GM19395 (cell line): ENCODE measurements around the gene ST6GALNAC3.
"Not testable (repeated sequence)": the region's sequence is repeated elsewhere in the genome, so short reads cannot be mapped to it uniquely, and the experiment has no call there.

Experiments used
- ATAC-seq: cut with Tn5 transposase; IDR thresholded peaks from one replicate; pipeline ENCODE4 v1.9.1; 2021; ENCODE audit warnings: mild to moderate bottlenecking, moderate library complexity; ENCODE audit not compliant: unreplicated experiment

The ST6GALNAC3 gene

DNA sequence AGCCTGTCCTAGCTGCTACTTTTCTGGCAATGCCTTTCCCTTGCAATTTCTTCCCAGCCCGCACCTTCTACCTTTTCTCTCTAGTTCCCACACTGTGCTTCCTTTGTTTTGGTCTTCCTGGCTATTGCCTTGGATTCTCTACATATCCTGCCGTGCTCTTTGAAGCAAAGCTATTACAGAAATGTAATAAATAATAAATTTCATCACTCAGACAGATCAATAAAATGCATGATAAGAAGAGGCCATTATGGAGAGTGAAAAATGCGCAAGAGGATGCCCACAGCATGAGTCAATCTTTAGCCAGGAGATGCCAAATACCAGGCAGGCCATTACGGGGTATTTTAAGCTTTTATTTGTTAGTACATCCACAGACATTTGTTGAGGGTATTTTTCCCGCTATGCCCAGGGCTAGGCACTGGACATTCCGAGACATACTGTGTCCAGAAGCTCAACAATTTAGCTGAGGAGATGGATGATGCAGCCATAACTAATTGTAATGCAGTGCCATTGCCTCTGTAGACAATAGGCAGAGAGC is 163.6 kb downstream of the ST6GALNAC3 start:
- ATAC-seq, result no peak

GRCh38 chr1:76239470-76239918 is 164.9 kb downstream of the ST6GALNAC3 start:
- ATAC-seq, result no peak

- no peak for ATAC-seq
Observed at GRCh38 chr1:76240316-76240715, 165.8 kb downstream of the ST6GALNAC3 start.

GRCh38 chr1:76242587-76242986 is 168.0 kb downstream of the ST6GALNAC3 start:
- ATAC-seq, result not testable (repeated sequence)

DNA sequence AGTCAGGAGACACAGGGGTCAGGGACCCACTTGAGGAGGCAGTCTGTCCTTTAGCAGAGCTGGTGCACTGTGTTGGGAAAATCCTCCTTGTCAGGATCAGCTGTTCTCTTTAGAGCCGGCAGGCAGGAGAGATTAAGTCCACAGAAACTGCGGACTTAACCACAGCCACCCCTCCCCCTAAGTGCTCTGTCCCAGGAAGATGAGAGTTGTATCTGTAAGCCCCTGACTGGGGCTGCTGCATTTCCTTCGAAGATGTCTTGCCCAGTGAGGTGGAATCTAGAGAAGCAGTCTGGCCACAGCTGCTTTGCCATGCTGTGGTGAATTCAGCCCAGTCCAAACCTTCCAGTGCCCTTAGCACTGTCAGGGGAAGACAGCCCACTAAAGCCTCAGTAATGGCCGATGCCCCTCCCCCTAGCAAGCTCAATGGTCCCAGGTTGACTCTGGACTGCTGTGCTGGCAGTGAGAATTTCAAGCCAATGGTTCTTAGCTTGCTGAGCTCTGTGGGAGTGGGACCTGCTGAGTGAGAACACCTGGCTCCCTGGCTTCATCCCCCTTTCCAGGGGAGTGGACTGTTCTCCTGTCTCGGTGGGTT is 172.8 kb downstream of the ST6GALNAC3 start:
- no peak for ATAC-seq

- no peak for ATAC-seq
Observed at GRCh38 chr1:76250271-76250670, 175.7 kb downstream of the ST6GALNAC3 start.

GRCh38 chr1:76252431-76252830 is 177.9 kb downstream of the ST6GALNAC3 start:
- ATAC-seq, result no peak

- no peak for ATAC-seq
Observed at GRCh38 chr1:76254104-76255030, 179.8 kb downstream of the ST6GALNAC3 start.

GRCh38 chr1:76256289-76257223 is 182.0 kb downstream of the ST6GALNAC3 start:
- ATAC-seq, result no peak

GRCh38 chr1:76257823-76258222 is 183.3 kb downstream of the ST6GALNAC3 start:
- no peak for ATAC-seq

- ATAC-seq, result no peak
Observed at GRCh38 chr1:76259270-76259669, 184.7 kb downstream of the ST6GALNAC3 start.

GRCh38 chr1:76260279-76260678 is 185.7 kb downstream of the ST6GALNAC3 start:
- ATAC-seq, result no peak

GRCh38 chr1:76262601-76263000 is 188.1 kb downstream of the ST6GALNAC3 start:
- no peak for ATAC-seq

- ATAC-seq, result no peak
Observed at GRCh38 chr1:76264642-76265041, 190.1 kb downstream of the ST6GALNAC3 start.

DNA sequence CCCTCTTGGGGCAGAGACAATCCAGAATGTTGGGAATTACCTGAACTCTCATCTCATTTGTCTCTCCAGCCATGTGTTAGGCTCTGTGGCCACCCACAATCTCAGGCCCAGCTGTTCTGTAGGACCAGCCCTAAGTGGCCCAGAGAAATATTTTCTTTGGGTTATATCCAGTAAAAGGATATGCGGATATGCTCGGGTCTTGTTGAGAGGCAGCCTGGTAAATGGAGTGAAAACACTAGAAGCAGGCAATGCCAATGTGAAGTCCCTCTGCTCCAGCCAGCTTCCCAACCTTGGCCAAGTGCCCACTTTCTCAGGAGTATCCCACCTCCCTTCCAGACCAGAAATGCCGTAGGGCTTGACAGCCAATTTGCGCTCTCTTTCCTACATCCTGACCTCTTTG is 192.2 kb downstream of the ST6GALNAC3 start:
- no peak for ATAC-seq

DNA sequence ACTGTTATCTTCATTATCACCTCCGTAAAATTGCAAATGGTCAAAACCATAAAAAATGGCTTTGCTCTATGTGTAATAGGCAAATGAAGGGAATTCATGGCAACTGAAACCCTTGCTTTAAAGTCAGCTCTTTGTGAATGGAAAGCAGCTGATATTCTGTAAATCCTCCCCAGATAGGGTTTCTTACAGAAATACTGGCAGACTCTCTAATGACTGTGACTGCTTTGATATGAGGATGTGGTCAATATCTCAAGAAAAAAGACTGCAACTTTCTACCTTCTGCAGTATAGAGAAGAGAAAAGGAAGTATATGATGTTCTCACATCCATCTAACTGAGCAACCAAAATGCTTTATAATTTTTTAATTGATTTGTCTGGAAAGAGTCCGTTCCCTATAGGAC is 193.1 kb downstream of the ST6GALNAC3 start:
- no peak for ATAC-seq

DNA sequence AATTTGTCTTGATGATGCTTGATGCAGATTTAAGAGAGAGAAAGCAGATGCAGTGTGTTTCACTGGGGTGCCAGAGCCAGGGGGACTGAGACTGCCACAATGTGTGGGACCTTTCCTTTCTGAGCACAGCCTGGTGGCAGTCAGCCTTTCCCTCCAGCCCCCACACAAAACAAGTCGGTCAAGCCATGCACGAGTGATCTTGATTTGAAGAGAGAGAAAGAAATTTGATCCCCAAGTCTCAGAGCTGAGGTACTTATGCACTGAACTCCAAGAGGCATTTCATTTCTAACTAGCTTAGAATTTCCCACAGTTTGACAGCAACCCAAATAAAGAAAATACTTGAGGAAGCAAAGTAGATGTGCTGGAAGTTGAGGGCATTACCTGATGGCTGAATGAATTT is 193.8 kb downstream of the ST6GALNAC3 start:
- no peak for ATAC-seq

DNA sequence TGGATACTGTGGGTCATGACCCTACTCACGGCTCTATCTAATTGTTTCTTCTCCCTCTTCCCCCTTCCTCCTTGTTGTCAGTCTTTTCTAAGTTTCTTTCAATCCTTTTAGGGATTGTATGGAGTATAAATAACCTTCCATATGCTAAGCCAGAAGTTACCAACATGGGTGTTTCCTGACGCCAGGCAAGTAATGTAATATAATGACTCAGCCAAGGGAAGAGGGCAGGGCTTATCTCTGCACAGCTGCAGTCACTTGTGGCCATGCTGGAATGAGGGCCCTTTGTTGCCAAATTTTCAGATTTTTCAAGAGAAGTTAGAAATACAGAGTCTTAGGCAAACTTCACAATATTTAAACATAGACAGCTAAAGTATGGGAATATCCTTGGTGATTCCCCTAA is 194.6 kb downstream of the ST6GALNAC3 start:
- ATAC-seq, result no peak

DNA sequence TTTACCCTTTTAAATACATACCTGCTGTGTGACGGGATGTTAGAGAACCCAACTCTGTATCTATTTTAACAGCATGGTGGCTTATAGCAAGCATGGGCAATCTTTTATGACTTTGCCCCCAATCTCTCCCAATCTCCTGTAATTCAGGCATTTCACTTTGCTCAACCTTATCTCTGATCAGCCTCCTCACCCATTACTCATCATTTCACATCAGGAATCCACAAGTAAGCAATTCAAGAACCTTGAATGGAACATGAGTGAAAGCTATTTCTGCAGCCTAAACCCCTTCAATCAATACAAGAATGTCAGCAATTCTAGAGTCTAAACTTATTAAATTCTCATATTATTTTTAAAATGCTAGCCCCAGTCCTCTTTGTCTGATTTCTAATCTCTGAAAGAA is 199.8 kb downstream of the ST6GALNAC3 start:
- ATAC-seq, result no peak

DNA sequence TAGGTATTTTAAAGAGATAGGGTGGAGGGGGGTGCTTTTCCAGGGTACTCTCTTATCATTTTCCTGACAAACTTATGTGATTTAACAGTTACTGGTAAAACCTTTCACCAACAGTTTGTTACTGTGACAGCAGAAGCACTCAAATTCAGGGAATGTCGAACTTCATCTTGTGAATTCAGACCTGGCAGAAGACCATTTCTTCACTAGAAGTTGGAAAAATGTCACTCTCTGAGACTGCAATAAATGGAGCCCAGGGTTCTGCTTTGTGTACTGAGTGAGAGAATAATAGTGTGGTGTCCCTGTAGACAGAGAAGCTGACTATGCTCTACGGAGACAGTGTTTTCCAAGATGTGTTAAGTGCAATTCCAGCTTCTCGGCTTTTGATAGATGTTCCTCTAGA is 200.2 kb downstream of the ST6GALNAC3 start:
- no peak for ATAC-seq

DNA sequence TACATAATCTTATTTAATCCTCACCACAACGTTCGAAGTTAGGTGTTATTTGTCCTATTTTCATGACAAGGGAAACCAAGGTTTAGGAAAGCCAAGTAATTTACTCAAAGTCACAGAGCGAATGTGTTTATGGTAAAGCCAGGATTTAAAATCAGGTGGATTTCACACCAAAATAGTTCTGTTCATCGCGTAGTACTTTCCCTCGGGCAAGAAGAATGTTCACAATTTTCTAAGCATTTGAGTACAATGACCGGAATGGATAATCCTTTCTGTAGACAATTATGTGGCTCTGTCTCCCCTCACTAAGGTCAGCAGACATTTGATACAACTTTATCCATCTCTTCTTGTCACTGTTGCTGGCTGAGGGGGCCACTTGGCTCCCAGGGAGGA is 204.2 kb downstream of the ST6GALNAC3 start:
- no peak for ATAC-seq
